Measurements from ENCODE around the gene WWTR1. TPM values are rescaled to one million over a fixed set of nuclear protein-coding genes. Genes with fewer than 3 reads are reported as not detected.

Gene WWTR1
- total and polyA plus RNA-seq, 4 donors = 4.5 to 11.8 (median 9.0) TPM

- H3K36me3 ChIP-seq (ENCODE audit: control insufficient read depth in 4 of 4, insufficient read depth in 3 of 4, low read depth in 1 of 4, low read length in 3 of 4) = no peaks in the 10 kb centered on the region
- 82% methylated on average over 6 of the region's 6 CpGs for WGBS
- no peak overlapping the region for H3K9ac ChIP-seq (ENCODE audit: low read depth in 1 of 2, low read length in 2 of 2)
- H3K4me3 ChIP-seq (ENCODE audit: low read depth in 1 of 3, low read length in 3 of 3) = no peak overlapping the region
- peak overlapping the region in 1 of 2 donors; percentile 53 for H3K27ac ChIP-seq (ENCODE audit: low read depth in 1 of 2, low read length in 2 of 2)
- no peaks in the 10 kb centered on the region for H3K27me3 ChIP-seq (ENCODE audit: control insufficient read depth in 4 of 4, insufficient read depth in 4 of 4, low read length in 3 of 4)
- no peaks in the 10 kb centered on the region for H3K9me3 ChIP-seq (ENCODE audit: control insufficient read depth in 4 of 4, low read length in 3 of 4)
- TF ChIP-seq NR2F2 (IDR thresholded peaks at IDR 0.05) = no peak
- TF ChIP-seq TAF1 (conservative IDR thresholded peaks at IDR 0.05) = no peak
- no peak for TF ChIP-seq MAX (IDR thresholded peaks at IDR 0.05)
- no peak for TF ChIP-seq FOXA2 (IDR thresholded peaks at IDR 0.05)
- no peak for TF ChIP-seq HNF4A (conservative IDR thresholded peaks at IDR 0.05)
- TF ChIP-seq YY1 (IDR thresholded peaks at IDR 0.05) = no peak
- no peak for TF ChIP-seq REST (IDR thresholded peaks at IDR 0.05)
- no peak for TF ChIP-seq CTCF (IDR thresholded peaks at IDR 0.05; ENCODE audit: low read depth, low read length, missing input control)
- TF ChIP-seq RXRA (IDR thresholded peaks at IDR 0.05) = no peak
- TF ChIP-seq ZBTB33 (IDR thresholded peaks at IDR 0.05) = no peak
- no peak for TF ChIP-seq JUND (IDR thresholded peaks at IDR 0.05)
- no peak for TF ChIP-seq FOXA1 (IDR thresholded peaks at IDR 0.05)
- TF ChIP-seq EGR1 (IDR thresholded peaks at IDR 0.05; ENCODE audit: low read depth in 2 of 2) = no peak
- TF ChIP-seq ATF3 (IDR thresholded peaks at IDR 0.05) = no peak
- no peak for DNase-seq (ENCODE audit: low spot score)
- peaks cover 7 to 22% (median 12%) of the 10 kb centered on the region in 4 donors for H3K4me1 ChIP-seq (ENCODE audit: control insufficient read depth in 4 of 4, insufficient read depth in 4 of 4, low read length in 3 of 4)
These were observed 28.7 kb downstream of the WWTR1 start for GRCh38 chr3:149628957-149629670.

GRCh38 chr3:149626671-149627070 is 31.2 kb downstream of the WWTR1 start:
- peaks cover 7 to 20% (median 14%) of the 10 kb centered on the region in 4 donors for H3K4me1 ChIP-seq (ENCODE audit: control insufficient read depth in 4 of 4, insufficient read depth in 4 of 4, low read length in 3 of 4)
- H3K27me3 ChIP-seq (ENCODE audit: control insufficient read depth in 4 of 4, insufficient read depth in 4 of 4, low read length in 3 of 4) = no peaks in the 10 kb centered on the region
- DNase-seq (ENCODE audit: low spot score) = no peak
- H3K9me3 ChIP-seq (ENCODE audit: control insufficient read depth in 4 of 4, low read length in 3 of 4) = no peaks in the 10 kb centered on the region
- 48% methylated on average over 4 of the region's 4 CpGs for WGBS
- no peak overlapping the region for H3K27ac ChIP-seq (ENCODE audit: low read depth in 1 of 2, low read length in 2 of 2)
- H3K9ac ChIP-seq (ENCODE audit: low read depth in 1 of 2, low read length in 2 of 2) = no peak overlapping the region
- H3K4me3 ChIP-seq (ENCODE audit: low read depth in 1 of 3, low read length in 3 of 3) = no peak overlapping the region
- no peaks in the 10 kb centered on the region for H3K36me3 ChIP-seq (ENCODE audit: control insufficient read depth in 4 of 4, insufficient read depth in 3 of 4, low read depth in 1 of 4, low read length in 3 of 4)
- TF ChIP-seq SP1 (IDR thresholded peaks at IDR 0.05) (no peak), YY1 (IDR thresholded peaks at IDR 0.05) (peak; percentile 28), ATF3 (IDR thresholded peaks at IDR 0.05) (no peak), MAX (IDR thresholded peaks at IDR 0.05) (no peak), FOXA1 (IDR thresholded peaks at IDR 0.05) (no peak), GABPA (IDR thresholded peaks at IDR 0.05 in 1 of 2, conservative IDR thresholded peaks at IDR 0.05 in 1 of 2) (no peak), EGR1 (IDR thresholded peaks at IDR 0.05; ENCODE audit: low read depth in 2 of 2) (no peak), RAD21 (IDR thresholded peaks at IDR 0.05) (no peak), REST (IDR thresholded peaks at IDR 0.05) (no peak), JUND (IDR thresholded peaks at IDR 0.05) (no peak)

All from liver (tissue), 9 donors.